ENCODE measurements around the gene EOGT.

- TF ChIP-seq YY1 (IDR thresholded peaks at IDR 0.05; ENCODE audit: insufficient read depth, insufficient read length), result no peak
- TF ChIP-seq SUZ12 (IDR thresholded peaks at IDR 0.05; ENCODE audit: extremely low read depth, insufficient read depth, insufficient read length), result no peak
- no peak for TF ChIP-seq ZNF274 (IDR thresholded peaks at IDR 0.05; ENCODE audit: low read depth, low read length)
These were observed 77.7 kb downstream of the EOGT start for GRCh38 chr3:68935778-68936177.

Data from NT2/D1 (cell line).